GM18867 (cell line): Measurements from ENCODE around the gene OR2A12.
"Not testable (repeated sequence)": the region's sequence is repeated elsewhere in the genome, so short reads cannot be mapped to it uniquely, and the experiment has no call there.

Source experiments
- ATAC-seq: cut with Tn5 transposase; IDR thresholded peaks from one replicate; pipeline ENCODE4 v1.9.1; 2021; ENCODE audit warnings: mild to moderate bottlenecking, moderate library complexity; ENCODE audit not compliant: unreplicated experiment

The OR2A12 gene, protein sequence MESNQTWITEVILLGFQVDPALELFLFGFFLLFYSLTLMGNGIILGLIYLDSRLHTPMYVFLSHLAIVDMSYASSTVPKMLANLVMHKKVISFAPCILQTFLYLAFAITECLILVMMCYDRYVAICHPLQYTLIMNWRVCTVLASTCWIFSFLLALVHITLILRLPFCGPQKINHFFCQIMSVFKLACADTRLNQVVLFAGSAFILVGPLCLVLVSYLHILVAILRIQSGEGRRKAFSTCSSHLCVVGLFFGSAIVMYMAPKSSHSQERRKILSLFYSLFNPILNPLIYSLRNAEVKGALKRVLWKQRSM

DNA sequence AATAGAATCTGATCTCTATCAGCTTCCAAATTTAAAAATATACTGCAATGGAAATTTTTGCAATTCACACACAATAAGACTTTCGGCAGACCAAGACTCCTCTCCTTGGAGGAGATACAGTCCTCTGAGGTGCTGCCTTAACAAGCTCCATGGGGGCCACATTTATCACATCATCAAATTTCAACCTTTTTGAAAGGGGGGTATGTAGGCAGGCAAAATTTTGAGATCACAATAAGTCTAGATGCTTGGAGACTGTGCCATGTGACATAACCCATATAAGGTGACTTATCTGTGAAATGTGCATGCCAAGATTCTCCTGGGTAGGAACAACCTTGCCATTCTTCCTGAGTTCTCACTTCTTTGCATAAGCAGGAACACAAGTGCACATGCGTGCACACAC lies at the start of gene OR2A12:
Gene OR2A12, plus strand, starts transcription at position 301 of the 400 bp plus-strand sequence. CDS start 8,830 bp downstream, outside the sequence.
- ATAC-seq = no peak

DNA sequence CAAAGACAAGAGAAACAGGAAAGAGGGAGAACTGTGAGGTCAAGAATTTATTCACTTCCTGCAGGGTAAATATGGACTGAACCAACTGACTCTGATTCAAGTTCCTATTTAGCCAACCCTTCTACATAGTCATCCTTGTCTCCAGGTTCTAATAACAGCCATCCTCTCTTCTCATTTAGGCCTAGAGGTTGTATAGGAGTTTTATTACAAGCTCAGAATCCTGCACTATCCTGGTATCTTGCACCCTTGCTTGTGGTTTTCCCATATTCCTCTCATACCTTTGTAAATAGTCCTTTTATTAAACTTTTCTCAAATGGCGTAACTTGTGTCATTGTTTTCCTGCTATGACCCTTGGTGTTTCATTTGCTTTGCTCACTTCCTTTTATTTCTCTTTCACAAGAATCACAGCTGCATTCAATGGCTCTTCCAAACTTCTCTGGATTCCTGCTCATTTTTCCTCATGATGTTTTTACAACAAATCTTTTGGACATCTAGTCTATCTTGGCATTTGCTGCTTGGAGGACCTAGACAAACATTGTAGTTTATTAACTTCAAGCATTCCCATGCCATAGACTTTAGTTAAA lies 49.7 kb upstream of the OR2A12 start:
- no peak for ATAC-seq

DNA sequence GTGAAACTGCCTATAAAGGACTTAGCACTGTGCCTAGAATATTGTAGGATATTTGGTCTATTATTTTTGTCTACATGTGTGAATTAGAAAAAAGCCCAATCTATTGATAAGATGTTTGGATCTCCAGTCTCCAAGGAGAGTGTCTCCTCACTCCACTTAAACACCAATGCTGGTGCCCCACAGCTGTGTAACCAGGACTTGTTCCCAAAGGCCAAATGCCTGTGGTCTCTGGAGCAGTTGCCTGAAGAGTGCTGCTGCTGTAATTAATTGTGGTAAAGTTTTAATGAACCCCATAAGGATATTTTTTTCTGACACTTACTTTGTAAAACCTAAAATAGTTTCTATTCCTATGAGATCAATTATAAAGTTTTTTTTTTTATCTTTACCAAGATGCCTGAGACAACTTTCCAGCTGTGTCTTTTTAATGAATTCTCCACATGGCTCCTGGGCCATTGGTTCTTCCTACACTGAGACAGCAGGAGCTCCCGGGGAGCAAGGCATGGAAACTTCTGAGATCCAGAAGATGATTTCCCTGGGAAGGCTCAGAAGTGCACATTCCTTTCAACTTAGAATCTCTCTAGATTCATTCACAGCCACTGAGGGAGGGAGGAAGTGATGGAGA lies 48.6 kb upstream of the OR2A12 start:
- no peak for ATAC-seq

DNA sequence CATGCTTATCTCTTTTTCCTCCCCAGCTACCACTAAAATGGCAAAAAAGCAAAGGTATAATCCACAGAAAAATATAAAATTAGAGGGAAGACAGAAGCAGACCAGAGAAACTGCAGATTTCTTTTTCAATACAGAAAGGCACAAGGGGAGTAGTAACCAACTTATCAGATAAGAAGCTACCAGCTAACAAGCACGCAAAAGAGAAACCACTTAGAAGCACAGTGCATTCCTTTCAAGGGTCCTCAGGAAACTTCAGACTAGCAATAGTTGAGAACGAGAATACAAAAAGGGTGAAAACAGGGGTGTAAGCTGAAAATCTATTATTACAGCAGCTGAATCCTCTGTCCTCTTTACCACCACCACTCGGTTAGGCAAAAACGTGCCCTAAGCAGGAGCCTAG lies 47.2 kb upstream of the OR2A12 start:
- no peak for ATAC-seq

DNA sequence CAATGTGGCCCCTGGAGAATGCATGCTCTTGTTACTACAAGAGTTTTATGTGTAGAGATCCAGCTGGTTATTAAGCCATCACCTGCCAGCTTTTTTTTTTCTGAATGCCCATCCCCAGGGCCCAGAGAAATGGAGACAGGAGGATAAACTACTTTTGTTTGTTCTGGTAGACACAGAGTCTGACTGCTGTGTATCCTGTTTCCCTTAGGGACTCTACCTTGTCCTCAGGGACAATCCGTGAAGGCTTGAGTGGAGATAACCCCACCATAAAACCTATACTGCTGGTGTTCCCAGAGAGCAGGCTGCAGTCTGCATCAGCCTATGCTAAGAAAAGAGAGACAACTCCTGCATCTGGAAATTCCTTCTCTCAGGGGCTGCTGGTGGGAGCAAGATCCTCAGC lies 37.4 kb upstream of the OR2A12 start, which contains the start of gene OR2A5:
Gene OR2A5, plus strand, starts transcription at position 301 of the 400 bp plus-strand sequence. CDS start 1,454 bp downstream, outside the sequence.
- no peak for ATAC-seq

DNA sequence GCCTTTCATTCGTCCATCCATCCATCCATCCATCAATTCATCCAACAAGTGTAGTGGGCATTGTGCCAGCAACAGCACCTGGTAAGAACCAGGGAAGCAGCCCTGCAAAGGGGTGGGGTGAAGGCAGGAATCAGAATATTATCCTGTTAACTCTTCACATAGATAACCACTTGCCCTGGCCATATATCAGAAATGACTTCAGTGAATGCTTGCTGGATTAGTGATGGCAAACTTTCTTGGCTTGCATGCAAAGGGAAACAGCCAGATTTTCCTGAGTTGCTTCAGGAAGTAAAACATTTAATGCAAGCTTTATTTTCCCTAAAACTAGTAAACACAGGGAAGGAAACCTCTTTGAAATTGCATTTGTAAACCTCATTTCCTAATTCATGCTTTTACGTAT lies 36.6 kb upstream of the OR2A12 start:
- no peak for ATAC-seq

DNA sequence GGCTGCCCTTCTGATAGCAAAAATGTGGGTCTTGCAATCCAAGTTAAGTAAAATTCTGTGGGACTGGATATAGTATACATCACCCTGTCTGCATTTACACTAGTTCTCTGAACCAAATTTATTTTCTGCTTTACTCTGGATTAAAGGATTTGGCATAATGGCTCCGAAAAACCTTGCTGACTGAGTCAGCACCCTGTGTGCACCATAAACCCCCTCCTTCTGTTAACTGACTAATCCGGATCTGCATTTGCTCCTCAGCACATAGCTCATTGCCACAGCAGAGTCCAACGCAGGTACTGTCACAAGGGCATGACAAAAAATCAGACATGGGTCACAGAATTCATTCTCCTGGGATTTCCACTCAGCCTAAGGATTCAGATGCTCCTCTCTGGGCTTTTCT lies 36.0 kb upstream of the OR2A12 start:
- no peak for ATAC-seq

DNA sequence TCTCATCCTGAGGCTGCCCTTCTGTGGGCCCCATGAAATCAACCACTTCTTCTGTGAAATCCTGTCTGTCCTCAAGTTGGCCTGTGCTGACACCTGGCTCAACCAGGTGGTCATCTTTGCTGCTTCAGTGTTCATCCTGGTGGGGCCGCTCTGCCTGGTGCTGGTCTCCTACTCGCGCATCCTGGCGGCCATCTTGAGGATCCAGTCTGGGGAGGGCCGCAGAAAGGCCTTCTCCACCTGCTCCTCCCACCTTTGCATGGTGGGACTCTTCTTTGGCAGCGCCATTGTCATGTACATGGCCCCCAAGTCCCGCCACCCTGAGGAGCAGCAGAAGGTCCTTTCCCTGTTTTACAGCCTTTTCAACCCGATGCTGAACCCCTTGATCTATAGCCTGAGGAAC lies 35.2 kb upstream of the OR2A12 start:
- not testable (repeated sequence) for ATAC-seq

DNA sequence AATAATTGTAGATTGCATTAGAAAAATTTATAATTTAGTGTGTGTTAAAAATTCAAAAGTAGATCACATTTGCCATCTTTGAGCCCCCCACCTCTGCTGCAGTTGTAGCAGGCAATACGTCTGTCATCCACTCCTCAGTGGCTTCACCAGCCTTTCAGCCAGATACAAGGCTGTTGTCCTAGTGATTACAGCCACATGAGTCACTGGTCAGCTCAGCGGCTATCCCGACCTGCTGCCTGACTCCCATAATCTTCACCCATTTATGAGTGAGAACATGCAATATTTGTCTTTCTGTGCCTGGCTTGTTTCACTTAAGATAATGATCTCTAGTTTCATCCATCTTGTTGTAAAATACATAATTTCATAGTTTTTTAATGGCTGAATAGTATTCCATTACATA lies 28.1 kb upstream of the OR2A12 start:
- ATAC-seq = no peak

DNA sequence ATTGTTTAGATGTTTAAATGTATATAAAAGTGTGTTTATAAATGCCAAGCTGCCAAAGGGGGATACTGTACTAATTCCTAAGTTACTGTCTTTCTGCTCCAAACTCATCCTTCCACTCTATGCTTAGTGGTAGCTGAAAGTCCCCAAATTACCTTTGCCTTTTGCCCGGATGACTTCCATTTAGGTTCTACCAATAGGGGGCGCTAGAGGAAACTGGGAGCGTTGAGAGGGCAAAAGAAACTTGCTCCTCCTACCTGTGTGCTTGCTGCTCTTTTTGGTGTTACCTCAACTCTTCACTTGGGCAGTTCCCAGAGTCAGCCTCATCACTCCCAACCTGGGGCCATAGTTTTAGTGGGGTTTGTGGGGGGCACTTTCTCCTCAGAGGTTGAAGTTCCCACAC lies 22.4 kb upstream of the OR2A12 start:
- ATAC-seq = no peak

DNA sequence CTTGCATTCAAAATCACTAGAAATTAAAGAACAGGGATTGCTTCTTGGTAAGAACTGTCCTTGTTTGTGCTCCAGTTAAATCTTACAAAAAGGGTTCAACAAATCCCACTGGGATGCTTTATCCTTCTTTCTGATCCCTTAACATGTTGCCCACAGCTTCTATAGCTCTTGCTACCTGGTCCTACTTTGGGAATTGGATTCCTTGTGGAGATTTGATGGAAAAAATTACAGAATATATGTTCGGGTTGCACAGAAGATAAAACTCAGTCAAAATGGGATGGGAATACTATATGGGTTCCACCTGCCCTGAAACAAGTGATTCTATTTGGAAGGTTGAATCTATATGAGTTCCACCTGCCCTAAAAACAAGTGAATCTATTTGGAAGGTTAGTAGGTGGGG lies 16.6 kb upstream of the OR2A12 start, which contains the start of gene OR2A25:
Gene OR2A25, plus strand, starts transcription at position 301 of the 400 bp plus-strand sequence. CDS start 4,409 bp downstream, outside the sequence.
- ATAC-seq = no peak

DNA sequence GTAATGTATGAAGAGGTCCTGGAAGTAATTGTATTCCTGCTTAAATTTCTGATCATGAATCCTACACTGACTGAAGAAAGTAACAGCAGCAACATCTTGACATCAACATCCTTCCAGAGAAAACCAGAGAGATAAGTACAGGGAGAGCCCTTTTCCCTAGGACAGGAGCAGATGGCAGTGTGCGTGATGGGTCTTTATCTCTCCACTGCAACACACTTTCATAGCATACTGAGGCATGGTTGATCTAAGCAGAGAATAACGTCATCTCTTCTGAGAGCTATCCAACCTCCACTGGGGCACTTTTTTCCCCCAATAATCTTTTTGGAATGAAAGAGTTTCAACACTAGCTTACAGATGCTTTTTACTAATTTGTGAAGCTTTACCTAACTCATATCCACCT lies 16.1 kb upstream of the OR2A12 start:
- no peak for ATAC-seq

DNA sequence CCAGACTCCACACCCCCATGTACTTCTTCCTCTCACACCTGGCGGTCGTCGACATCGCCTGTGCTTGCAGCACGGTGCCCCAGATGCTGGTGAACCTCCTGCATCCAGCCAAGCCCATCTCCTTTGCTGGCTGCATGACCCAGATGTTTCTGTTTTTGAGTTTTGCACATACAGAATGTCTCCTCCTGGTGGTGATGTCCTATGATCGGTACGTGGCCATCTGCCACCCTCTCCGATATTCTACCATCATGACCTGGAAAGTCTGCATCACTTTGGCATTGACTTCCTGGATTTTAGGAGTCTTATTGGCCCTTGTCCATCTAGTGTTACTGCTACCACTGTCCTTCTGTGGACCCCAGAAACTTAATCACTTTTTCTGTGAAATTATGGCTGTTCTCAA lies 11.7 kb upstream of the OR2A12 start:
- ATAC-seq = no peak

DNA sequence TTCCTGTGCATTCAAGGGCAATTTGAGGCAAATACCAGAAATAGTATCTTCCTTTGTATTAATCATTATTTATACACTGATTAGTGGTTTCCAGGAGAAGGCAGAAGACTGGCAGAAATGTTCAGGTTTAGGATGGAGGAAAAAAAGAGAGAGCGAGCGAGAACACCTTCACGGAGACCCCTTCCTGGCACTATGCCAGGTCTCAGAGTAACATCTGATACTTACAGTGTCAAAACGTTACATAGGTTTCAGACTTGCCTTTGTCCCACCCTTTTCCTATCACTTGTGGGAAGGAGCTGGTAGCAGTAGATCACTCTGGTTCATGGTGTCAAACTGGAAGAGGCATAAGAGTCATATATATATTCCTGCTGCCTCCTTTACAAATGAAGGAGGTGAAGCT lies 652 bp downstream of the OR2A12 start:
- ATAC-seq = no peak

DNA sequence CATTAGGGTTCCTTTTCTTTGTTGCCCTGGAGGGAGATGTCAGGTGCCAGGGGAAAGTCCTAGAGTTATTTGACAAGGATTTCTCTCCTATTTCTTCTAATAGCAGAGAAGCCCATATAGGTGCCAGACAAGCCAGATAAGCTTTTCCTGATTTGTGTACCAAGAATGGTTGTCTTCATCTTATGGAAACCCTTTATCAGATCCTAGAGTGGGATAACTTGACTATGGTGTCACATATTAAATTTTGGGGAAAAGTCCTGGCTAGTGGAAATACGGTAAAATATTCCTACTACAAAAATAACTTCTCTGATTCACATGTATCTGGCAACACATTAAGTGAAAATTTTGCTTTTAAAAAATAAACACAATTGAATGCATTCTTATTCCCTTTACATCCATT lies 1.2 kb downstream of the OR2A12 start:
- ATAC-seq = no peak

DNA sequence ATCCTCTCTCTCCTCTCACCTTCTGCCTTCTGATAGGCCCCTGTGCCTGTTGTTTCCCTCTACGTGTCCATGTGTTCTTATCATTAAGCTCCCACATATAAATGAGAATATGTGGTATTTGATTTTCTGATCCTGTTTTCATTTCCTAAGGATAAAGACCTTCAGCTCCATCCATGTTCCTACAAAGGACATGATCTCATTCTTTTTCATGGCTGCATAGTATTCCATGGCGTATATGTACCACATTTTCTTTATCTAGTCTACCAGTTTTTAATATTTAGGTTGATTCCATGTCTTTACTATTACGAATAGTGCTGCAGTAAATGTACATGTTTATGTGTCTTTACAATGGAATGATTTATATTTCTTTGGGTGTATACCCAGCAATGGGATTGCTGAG lies 4.6 kb downstream of the OR2A12 start:
- ATAC-seq = no peak

DNA sequence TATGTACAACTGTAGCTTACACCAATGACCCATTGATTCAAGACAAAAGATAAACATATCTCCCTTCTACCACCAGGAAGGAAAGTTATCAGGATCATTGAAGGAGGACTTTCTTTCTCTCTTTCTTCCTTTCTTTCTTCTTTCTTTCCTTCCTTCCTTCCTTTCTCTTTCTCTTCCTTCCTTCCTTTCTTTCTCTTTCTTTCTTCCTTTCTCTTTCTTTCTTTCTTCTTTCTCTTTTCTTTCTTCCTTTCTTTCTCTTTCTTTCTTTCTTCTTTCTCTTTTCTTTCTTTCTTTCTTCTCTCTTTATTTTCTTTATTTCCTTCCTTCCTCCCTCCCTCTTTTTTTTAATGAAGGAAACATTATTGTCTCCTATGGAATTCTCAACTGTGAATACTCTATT lies 12.7 kb downstream of the OR2A12 start:
- no peak for ATAC-seq

DNA sequence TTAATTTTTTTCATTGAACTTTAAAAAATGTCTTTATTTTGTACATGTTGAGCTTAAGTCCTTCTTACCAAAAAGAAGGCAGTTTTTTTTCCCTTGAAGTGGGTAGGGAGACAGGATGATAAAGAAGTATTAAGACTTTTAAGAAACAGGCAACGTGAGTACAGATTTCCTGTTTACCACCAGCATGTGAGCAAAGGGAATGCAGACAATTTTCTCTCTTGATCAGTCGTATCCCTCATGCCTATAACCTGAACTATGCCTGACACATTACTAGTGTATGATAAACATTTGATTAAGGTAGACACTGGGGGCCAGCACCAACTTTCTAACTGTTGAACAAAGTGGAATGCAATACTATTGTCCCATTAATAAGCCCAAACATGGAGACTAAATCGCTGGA lies 14.5 kb downstream of the OR2A12 start:
- ATAC-seq = no peak

DNA sequence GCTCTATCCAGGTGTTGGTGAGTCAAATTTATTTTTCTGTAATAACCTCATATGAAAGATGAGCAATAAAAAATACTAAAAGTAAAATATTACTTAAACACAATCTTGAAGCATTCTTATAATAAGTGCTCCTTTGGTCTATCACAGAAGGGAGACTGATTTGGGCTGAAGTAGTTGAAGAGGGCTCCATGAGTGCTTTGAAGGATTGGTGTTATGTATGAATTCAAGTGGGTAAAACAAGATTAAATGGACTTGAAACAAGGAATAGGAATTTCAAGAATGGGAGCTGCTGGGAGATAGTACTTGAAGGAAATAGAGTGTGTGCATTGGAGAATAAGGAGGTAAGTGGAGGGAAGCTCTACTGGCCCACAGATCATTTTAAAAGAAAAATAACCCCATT lies 16.0 kb downstream of the OR2A12 start:
- no peak for ATAC-seq

DNA sequence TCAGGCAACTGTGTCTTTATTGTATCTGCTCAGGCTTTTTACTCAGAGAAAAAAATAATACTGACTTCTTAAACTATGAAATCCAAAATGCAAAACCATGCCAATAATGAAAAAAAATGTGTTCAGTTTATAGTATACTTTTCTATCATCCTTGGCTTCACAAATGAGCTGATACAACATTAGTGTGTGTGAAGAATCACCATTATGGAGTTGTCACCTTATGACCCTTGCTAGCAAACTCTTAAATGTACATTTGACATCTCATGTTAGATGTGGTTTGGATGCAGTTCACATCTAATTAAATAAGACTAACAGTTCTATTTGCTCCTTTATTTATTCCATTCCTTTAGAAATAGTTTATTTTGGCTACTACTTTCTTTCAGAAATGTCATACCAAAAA lies 19.1 kb downstream of the OR2A12 start:
- no peak for ATAC-seq

DNA sequence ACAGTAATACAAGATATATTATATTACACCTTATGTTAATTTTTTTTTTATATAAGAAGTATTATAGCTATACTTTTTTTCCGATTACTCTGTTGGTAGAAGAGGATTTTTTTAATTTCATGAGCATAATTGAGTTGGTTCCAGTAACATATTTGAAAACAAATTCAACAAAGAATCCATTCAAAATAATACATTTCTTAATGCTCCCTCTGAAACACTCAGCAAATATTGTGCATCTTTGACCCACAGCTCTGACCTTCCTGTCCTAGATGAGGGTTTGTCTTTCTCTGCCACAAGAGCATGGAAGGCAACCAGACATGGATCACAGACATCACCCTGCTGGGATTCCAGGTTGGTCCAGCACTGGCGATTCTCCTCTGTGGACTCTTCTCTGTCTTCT lies 23.2 kb downstream of the OR2A12 start, which contains the start of gene OR2A2:
Gene OR2A2, plus strand, starts transcription at position 301 of the 400 bp plus-strand sequence. Its CDS starts 0 bp downstream, at position 301.
- no peak for ATAC-seq

DNA sequence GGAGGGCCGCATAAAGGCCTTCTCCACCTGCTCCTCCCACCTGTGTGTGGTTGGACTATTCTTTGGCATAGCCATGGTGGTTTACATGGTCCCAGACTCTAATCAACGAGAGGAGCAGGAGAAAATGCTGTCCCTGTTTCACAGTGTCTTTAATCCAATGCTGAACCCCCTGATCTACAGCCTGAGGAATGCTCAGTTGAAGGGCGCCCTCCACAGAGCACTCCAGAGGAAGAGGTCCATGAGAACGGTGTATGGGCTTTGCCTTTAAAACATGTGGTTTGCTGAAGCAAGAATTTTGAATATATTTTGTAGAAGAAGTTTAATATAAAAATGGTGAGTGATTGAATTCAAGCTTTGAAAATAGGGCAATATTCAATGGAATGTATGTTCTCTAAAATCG lies 24.2 kb downstream of the OR2A12 start:
- ATAC-seq = no peak
